Placental pericyte (primary cell): Measurements from ENCODE around the gene AGO4. TPM values are rescaled to one million over a fixed set of nuclear protein-coding genes. Genes with fewer than 3 reads are reported as not detected.

Experiments used
- total RNA-seq: library from RNA; depleted of rRNA; stranded (reverse); fragments of >200 nt; gene quantifications from 2 replicates; pipeline ENCODE4 v1.2.3, GENCODE V29; 2012

Gene AGO4
- total RNA-seq = 14.7 and 16.6 TPM in 2 replicates

GRCh38 chr1:35807614-35808449 is at the start of gene AGO4:
Gene AGO4 (plus strand): TSS chr1:35808016. CDS start chr1:35808417, 401 bp downstream.

GRCh38 chr1:35882945-35883634 is 75.3 kb downstream of the AGO4 start, which contains the start of gene AGO1:
Gene AGO1 (plus strand): TSS chr1:35883209. CDS start chr1:35883422, 213 bp downstream.

Other genes with a start within 250 kb of the AGO4 start
- gene TFAP2E, start 234.7 kb upstream of the AGO4 start, total RNA-seq = under 0.01 TPM in 1 of 2 replicates, not detected in the other
- gene PSMB2, start 166.5 kb upstream of the AGO4 start, total RNA-seq = 25.8 and 47.1 TPM in 2 replicates
- gene C1orf216, start 89.1 kb upstream of the AGO4 start, total RNA-seq = 11.2 and 15.2 TPM in 2 replicates
- 0.88 and 37.7 TPM in 2 replicates for gene CLSPN, start 38.0 kb upstream of the AGO4 start, total RNA-seq
- 18.8 and 37.8 TPM in 2 replicates for gene AGO1, start 75.2 kb downstream of the AGO4 start, total RNA-seq
- gene AGO3, start 123.1 kb downstream of the AGO4 start, total RNA-seq = 14.4 and 25.3 TPM in 2 replicates